Panc1 (cell line): Measurements from ENCODE around the gene CACNA2D3. TPM values are rescaled to one million over a fixed set of nuclear protein-coding genes. Genes with fewer than 3 reads are reported as not detected.

ENCODE experiments used
- ATAC-seq: fragments of 200-7000 bp; cut with Tn5 transposase; 2 replicates; pipeline ENCODE4 v1.9.1; 2020; ENCODE audit warnings: mild to moderate bottlenecking, moderate library complexity
- BruUV-seq: library from RNA; stranded (reverse); fragments of 400-500 nt; replicated peaks from 2 replicates; lab custom pipeline; 2021; lab: Mats Ljungman, UMichigan
- CTCF ChIA-PET: fragments of 300-600 bp; sonication (Branson Sonifier 250); formaldehyde crosslinking; loops from one replicate; lab custom pipeline; 2022; ENCODE audit warnings: antibody characterized with exemption; lab: Charles Lee
- POLR2A ChIA-PET: fragments of 300-600 bp; sonication (Branson Sonifier 250); formaldehyde crosslinking; loops from one replicate; lab custom pipeline; 2022; ENCODE audit warnings: antibody characterized with exemption; lab: Charles Lee
- DNase-seq: peaks from one replicate; pipeline ENCODE4 v3.0.0-alpha.2; 2010; ENCODE audit warnings: low read depth, low spot score
- H3K27ac ChIP-seq: 2 replicates; pipeline ENCODE4 v1.5.1; 2011; ENCODE audit warnings: mild to moderate bottlenecking, low read length, inconsistent platforms
- H3K27me3 ChIP-seq: fragments of 200-500 bp; sonication (Bioruptor generic); 2 replicates; pipeline ENCODE4 v1.6.0; 2014; ENCODE audit warnings: low read length, inconsistent platforms; ENCODE audit not compliant: control insufficient read depth, insufficient read depth
- H3K36me3 ChIP-seq: fragments of 200-500 bp; sonication (Bioruptor generic); 2 replicates; pipeline ENCODE4 v1.5.1; 2014; ENCODE audit warnings: inconsistent platforms, mild to moderate bottlenecking, low read length, moderate library complexity; ENCODE audit not compliant: control insufficient read depth, insufficient read depth
- H3K4me1 ChIP-seq: 2 replicates; pipeline ENCODE4 v1.5.1; 2011; ENCODE audit warnings: inconsistent platforms, mild to moderate bottlenecking, low read length, moderate library complexity; ENCODE audit not compliant: control insufficient read depth, insufficient read depth
- H3K4me3 ChIP-seq, 2 experiments: 2 replicates each; pipeline ENCODE4 v1.5.1; 2011 to 2012; ENCODE audit warnings: low read depth in 2 of 2, low read length in 2 of 2, mild to moderate bottlenecking in 2 of 2, inconsistent platforms in 1 of 2, moderate library complexity in 1 of 2
- H3K9me3 ChIP-seq: fragments of 200-500 bp; sonication (Bioruptor generic); 2 replicates; pipeline ENCODE4 v1.5.1; 2014; ENCODE audit warnings: low read depth, mild to moderate bottlenecking, inconsistent platforms, low read length, moderate library complexity; ENCODE audit not compliant: control insufficient read depth, insufficient read depth
- CTCF ChIP-seq: fragments of 450-650 bp; IDR thresholded peaks from 2 replicates; pipeline ENCODE4 v1.5.1; 2017; ENCODE audit warnings: mild to moderate bottlenecking
- POLR2AphosphoS5 ChIP-seq: IDR thresholded peaks from 2 replicates; pipeline ENCODE4 v1.6.1; 2012; ENCODE audit warnings: mild to moderate bottlenecking, low read depth, low read length, moderate library complexity
- SIN3A ChIP-seq: IDR thresholded peaks from 2 replicates; pipeline ENCODE4 v1.6.1; 2012; ENCODE audit warnings: low read depth, mild to moderate bottlenecking, low read length, moderate library complexity, borderline replicate concordance; ENCODE audit not compliant: insufficient read depth
- TCF7L2 ChIP-seq: IDR thresholded peaks from 2 replicates; pipeline ENCODE4 v1.6.1; 2011; ENCODE audit warnings: mild to moderate bottlenecking, low read depth, low read length, inconsistent platforms
- in situ Hi-C: cut with HindIII; loops from 2 replicates; pipeline ENCODE4 v1.10.0; 2016; ENCODE audit warnings: low sequenced_read_pairs, low pct_unique_long_range_greater_than_20kb
- intact Hi-C: fragments of 100-400 bp; cut with micrococcal nuclease; formaldehyde crosslinking; loops from one replicate; pipeline ENCODE4 v1.10.0; 2022; ENCODE audit not compliant: unreplicated experiment
- total RNA-seq: library from RNA; stranded (reverse); gene quantifications from one replicate; pipeline ENCODE4 v1.2.1, GENCODE V29; 2021; ENCODE audit not compliant: unreplicated experiment
- TF ChIP-seq, protein P1 (sequence below), 2 experiments: IDR thresholded peaks; 2 replicates each; pipeline ENCODE4 v1.6.1; 2011 to 2012; ENCODE audit warnings: low read depth in 2 of 2, control low read depth in 1 of 2, low read length in 1 of 2, mild to moderate bottlenecking in 1 of 2, moderate library complexity in 1 of 2; ENCODE audit not compliant: insufficient read depth in 1 of 2

Gene CACNA2D3
- total RNA-seq, 1 experiment from 2014 or later, result 0.41 TPM

GRCh38 chr3:55064164-55064563 is 941.8 kb downstream of the CACNA2D3 start:
- Histone ChIP-seq H3K4me1 (no peaks in the 10 kb centered on the region), H3K4me3 (no peak overlapping the region), H3K36me3 (no peaks in the 10 kb centered on the region), H3K9me3 (no peaks in the 10 kb centered on the region), H3K27me3 (no peaks in the 10 kb centered on the region), H3K27ac (no peak overlapping the region)
- ATAC-seq (no peak), DNase-seq (no peak)
- intact Hi-C loops (no loop called here), in situ Hi-C loops (no loop called here)
- no TSS peak for BruUV-seq
- TF ChIP-seq SIN3A (no peak), CTCF (no peak), TCF7L2 (no peak), POLR2AphosphoS5 (no peak)
- TF ChIP-seq, protein P1, sequence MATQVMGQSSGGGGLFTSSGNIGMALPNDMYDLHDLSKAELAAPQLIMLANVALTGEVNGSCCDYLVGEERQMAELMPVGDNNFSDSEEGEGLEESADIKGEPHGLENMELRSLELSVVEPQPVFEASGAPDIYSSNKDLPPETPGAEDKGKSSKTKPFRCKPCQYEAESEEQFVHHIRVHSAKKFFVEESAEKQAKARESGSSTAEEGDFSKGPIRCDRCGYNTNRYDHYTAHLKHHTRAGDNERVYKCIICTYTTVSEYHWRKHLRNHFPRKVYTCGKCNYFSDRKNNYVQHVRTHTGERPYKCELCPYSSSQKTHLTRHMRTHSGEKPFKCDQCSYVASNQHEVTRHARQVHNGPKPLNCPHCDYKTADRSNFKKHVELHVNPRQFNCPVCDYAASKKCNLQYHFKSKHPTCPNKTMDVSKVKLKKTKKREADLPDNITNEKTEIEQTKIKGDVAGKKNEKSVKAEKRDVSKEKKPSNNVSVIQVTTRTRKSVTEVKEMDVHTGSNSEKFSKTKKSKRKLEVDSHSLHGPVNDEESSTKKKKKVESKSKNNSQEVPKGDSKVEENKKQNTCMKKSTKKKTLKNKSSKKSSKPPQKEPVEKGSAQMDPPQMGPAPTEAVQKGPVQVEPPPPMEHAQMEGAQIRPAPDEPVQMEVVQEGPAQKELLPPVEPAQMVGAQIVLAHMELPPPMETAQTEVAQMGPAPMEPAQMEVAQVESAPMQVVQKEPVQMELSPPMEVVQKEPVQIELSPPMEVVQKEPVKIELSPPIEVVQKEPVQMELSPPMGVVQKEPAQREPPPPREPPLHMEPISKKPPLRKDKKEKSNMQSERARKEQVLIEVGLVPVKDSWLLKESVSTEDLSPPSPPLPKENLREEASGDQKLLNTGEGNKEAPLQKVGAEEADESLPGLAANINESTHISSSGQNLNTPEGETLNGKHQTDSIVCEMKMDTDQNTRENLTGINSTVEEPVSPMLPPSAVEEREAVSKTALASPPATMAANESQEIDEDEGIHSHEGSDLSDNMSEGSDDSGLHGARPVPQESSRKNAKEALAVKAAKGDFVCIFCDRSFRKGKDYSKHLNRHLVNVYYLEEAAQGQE (IDR thresholded peaks at IDR 0.05; ENCODE audit: insufficient read depth in 1 of 2, low read depth in 2 of 2, low read length in 1 of 2), result no peak
- CTCF ChIA-PET, result no interaction called here
- POLR2A ChIA-PET, result no interaction called here

GRCh38 chr3:55065331-55065730 is 943.0 kb downstream of the CACNA2D3 start:
- TF ChIP-seq, protein P1 (IDR thresholded peaks at IDR 0.05; ENCODE audit: insufficient read depth in 1 of 2, low read depth in 2 of 2, low read length in 1 of 2), result no peak
- no peak for TF ChIP-seq CTCF
- TF ChIP-seq POLR2AphosphoS5, result no peak
- TF ChIP-seq SIN3A, result no peak
- Histone ChIP-seq H3K27ac (no peak overlapping the region), H3K27me3 (no peaks in the 10 kb centered on the region), H3K9me3 (no peaks in the 10 kb centered on the region), H3K4me1 (no peaks in the 10 kb centered on the region), H3K36me3 (no peaks in the 10 kb centered on the region), H3K4me3 (no peak overlapping the region)
- in situ Hi-C loops, result no loop called here
- intact Hi-C loops, result no loop called here
- ChIA-PET POLR2A (no interaction called here), CTCF (no interaction called here)
- DNase-seq, result no peak
- no TSS peak for BruUV-seq
- ATAC-seq, result no peak
